ENCODE data around the gene DLG2.

DLG2 gene

DNA sequence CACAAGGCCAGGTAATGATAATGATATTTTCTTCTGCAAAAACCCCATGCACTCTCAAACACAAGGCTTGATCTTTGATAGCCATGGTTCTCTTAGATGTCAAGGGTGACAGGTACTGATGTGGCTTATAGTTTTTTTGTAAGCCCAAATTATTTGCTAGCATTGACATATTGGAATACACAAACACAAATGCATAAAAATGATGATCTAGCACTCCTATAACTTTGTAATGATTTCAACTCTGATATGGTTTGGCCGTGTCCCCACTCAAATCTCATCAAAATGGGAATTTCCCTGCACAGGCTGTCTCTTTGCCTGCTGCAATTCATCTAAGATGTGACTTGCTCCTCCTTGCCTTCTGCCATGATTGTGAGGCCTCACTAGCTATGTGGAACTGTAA is 1768.5 kb downstream of the DLG2 start:
- no peak overlapping the region for H3K4me3 ChIP-seq (ENCODE audit: low read depth, low read length)
- TF ChIP-seq, protein P1, sequence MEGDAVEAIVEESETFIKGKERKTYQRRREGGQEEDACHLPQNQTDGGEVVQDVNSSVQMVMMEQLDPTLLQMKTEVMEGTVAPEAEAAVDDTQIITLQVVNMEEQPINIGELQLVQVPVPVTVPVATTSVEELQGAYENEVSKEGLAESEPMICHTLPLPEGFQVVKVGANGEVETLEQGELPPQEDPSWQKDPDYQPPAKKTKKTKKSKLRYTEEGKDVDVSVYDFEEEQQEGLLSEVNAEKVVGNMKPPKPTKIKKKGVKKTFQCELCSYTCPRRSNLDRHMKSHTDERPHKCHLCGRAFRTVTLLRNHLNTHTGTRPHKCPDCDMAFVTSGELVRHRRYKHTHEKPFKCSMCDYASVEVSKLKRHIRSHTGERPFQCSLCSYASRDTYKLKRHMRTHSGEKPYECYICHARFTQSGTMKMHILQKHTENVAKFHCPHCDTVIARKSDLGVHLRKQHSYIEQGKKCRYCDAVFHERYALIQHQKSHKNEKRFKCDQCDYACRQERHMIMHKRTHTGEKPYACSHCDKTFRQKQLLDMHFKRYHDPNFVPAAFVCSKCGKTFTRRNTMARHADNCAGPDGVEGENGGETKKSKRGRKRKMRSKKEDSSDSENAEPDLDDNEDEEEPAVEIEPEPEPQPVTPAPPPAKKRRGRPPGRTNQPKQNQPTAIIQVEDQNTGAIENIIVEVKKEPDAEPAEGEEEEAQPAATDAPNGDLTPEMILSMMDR (conservative IDR thresholded peaks at IDR 0.05; ENCODE audit: low read depth, low read length), result no peak
- no peak for DNase-seq (ENCODE audit: low read depth)

DNA sequence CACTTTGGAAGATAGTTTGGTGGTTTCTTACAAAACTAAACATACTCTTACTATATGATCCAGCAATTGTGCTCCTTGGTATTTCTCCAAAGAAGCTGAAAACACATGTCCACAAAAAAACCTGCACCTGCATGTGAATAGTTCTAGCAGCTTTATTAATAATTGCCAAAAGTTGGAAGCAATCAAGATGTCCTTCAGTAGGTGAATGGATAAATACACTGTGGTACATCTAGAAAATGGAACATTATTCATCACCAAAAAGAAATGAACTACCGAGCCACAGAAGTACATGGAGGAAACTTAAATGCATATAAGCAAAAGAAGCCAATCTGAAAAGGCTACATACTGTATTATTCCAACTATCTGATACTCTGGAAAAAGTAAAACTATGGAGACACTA is 1771.9 kb downstream of the DLG2 start:
- TF ChIP-seq, protein P1 (conservative IDR thresholded peaks at IDR 0.05; ENCODE audit: low read depth, low read length), result no peak
- no peak for DNase-seq (ENCODE audit: low read depth)

DNA sequence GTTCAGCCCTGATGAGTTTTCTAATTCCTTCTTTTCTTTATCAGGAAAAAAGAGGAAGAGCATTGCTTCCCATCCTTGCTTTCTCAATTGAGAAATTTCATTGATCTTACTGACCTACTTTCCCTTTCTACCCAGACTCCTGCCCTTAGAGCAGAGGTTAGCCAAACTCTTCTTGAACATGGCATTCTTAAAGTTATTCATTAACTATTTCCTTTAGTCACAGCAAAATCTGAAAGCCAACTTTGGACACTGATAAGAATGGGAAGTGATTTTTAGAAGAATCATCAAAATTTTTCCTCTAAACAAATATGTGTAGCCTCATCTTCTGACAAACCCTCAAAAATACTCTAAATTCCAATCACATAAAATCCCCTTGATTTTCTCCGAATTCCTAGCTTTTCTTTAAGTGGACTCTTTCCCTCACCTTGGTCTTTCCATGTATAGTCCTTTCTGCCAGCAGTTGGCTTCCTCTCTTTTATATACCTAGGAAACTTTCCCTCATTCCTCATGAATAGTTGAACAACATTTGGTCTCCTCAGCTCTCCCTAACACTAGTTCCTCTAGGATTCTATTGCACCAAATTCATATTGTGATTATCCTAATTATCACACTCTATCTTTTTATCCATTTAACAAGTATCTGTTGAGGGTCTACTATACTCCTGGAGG is 1774.2 kb downstream of the DLG2 start:
- H3K4me3 ChIP-seq (ENCODE audit: low read depth, low read length), result no peak overlapping the region
- DNase-seq (ENCODE audit: low read depth), result no peak
- TF ChIP-seq, protein P1 (conservative IDR thresholded peaks at IDR 0.05; ENCODE audit: low read depth, low read length), result no peak

More for the DNA sequence above, 1771.9 kb downstream of the DLG2 start:
- H3K4me3 ChIP-seq (ENCODE audit: low read depth, low read length), result no peak overlapping the region

DNA sequence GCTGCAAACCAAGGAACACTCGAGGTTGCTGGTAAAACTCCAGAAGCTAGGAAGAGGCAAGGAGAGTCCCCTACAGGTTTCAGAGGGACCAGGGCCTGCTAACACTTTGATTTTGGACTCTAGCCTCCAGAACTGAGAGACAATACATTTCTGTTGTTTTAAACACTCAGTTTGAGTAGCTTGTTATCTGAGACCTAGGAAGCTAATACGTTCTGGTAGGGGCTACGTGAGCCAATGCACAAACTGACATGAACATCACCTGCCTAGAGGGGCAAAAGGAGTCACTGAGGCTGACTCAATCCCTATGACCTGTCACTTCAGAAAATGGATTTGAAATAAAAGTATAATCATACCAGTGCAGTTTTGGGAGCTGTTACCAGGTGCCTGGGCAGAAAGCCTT is 1775.1 kb downstream of the DLG2 start:
- TF ChIP-seq, protein P1 (conservative IDR thresholded peaks at IDR 0.05; ENCODE audit: low read depth, low read length), result no peak
- no peak overlapping the region for H3K4me3 ChIP-seq (ENCODE audit: low read depth, low read length)
- no peak for DNase-seq (ENCODE audit: low read depth)

DNA sequence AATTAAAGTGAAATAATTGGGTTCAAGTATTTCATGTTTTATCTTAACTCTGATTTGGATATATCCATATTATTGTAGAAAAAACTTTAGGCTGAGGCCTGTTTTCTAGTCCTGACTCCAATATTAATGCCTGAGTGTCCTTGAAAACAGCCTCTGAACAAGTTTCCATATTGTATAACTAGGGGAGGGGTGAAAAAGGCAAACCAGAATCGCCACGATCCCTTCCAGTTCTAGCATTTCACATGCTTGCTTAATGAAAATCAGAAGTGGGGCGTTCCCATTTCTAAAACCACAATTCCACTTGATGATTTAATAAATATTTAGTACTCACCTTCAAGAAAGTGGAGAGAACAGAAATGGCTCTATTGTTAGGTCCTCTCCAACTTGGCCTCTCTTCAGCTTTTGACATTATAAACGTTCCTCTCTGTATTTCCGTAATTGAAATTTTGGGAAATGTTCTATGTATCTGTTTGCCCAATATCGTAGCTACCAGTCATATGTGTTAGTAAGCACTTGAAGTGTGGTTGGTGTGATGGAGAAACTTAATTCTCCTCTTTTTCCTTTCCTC is 1779.6 kb downstream of the DLG2 start:
- DNase-seq (ENCODE audit: low read depth), result no peak
- no peak overlapping the region for H3K4me3 ChIP-seq (ENCODE audit: low read depth, low read length)
- TF ChIP-seq, protein P1 (conservative IDR thresholded peaks at IDR 0.05; ENCODE audit: low read depth, low read length), result no peak

DNA sequence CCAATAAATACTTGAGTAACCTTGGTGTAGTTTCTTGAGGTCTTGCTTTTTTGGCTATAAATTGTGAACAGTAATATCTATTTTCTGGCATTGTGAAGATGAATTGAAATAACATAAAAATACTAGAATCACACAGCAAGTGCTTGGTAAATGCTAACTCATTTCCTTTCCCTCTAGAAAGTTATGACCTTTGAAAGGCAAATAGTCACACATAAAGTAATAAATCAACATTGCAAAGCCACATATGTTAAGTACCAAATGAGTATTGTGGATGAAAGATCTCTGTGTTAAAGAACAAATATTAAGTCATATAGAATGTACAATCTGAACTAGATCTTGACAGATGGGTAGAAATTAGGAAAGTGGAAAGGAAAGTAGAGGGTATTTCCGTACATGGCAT is 1781.3 kb downstream of the DLG2 start:
- H3K4me3 ChIP-seq (ENCODE audit: low read depth, low read length), result no peak overlapping the region
- TF ChIP-seq, protein P1 (conservative IDR thresholded peaks at IDR 0.05; ENCODE audit: low read depth, low read length), result no peak
- DNase-seq (ENCODE audit: low read depth), result no peak

DNA sequence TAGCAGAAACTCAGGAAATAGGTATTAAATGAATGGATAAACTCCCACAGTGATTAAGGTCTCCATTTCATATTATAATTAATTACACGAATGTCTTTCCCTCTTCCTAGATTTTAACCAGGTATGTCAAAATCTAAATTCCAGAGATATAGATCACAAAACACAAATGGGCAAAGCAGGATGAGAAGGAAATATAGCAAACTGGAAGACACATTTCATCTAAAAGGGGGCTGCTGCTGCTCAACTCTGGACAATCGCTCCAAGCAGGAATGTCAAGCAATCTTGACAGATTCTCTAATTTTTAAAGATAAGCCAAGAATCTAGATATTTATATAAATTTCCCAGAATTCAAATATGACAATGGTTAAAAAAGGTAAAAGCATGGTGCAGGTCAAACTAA is 1786.8 kb downstream of the DLG2 start:
- DNase-seq (ENCODE audit: low read depth), result no peak
- H3K4me3 ChIP-seq (ENCODE audit: low read depth, low read length), result no peak overlapping the region
- TF ChIP-seq, protein P1 (conservative IDR thresholded peaks at IDR 0.05; ENCODE audit: low read depth, low read length), result no peak

All from choroid plexus epithelial cell (primary cell).